Loucy (cell line): ENCODE results near the gene PIGU.

Experiments
- H2AFZ ChIP-seq: fragments of 200-600 bp; sonication (generic); 2 replicates; pipeline ENCODE4 v1.6.0; 2016; ENCODE audit warnings: antibody characterized with exemption, mild to moderate bottlenecking, low read length, moderate library complexity
- H3F3A ChIP-seq: fragments of 200-600 bp; 2 replicates; pipeline ENCODE4 v1.6.0; 2016; ENCODE audit warnings: antibody characterized with exemption, low read depth, mild to moderate bottlenecking
- H3K27me3 ChIP-seq: fragments of 200-600 bp; sonication (generic); 2 replicates; pipeline ENCODE4 v1.6.1; 2014; ENCODE audit warnings: low read length, mild to moderate bottlenecking; ENCODE audit not compliant: insufficient read depth, poor library complexity, severe bottlenecking
- H3K36me3 ChIP-seq: fragments of 200-600 bp; sonication (generic); 2 replicates; pipeline ENCODE4 v1.6.1; 2016; ENCODE audit warnings: low read length; ENCODE audit not compliant: insufficient read depth
- H3K4me1 ChIP-seq: fragments of 200-600 bp; sonication (generic); 2 replicates; pipeline ENCODE4 v1.5.1; 2014; ENCODE audit warnings: low read length, mild to moderate bottlenecking; ENCODE audit not compliant: insufficient read depth, poor library complexity, severe bottlenecking
- H3K4me2 ChIP-seq: fragments of 200-600 bp; sonication (generic); 2 replicates; pipeline ENCODE4 v1.6.0; 2014; ENCODE audit warnings: antibody characterized with exemption, low read length, low read depth, mild to moderate bottlenecking; ENCODE audit not compliant: poor library complexity, severe bottlenecking
- H3K4me3 ChIP-seq: fragments of 200-600 bp; sonication (generic); 2 replicates; pipeline ENCODE4 v1.5.1; 2014; ENCODE audit warnings: low read length, mild to moderate bottlenecking, mixed read lengths; ENCODE audit not compliant: poor library complexity, severe bottlenecking
- H3K79me2 ChIP-seq: fragments of 200-600 bp; sonication (generic); 2 replicates; pipeline ENCODE4 v1.6.1; 2014; ENCODE audit warnings: low read length; ENCODE audit not compliant: insufficient read depth
- H3K9ac ChIP-seq: fragments of 200-600 bp; sonication (generic); 2 replicates; pipeline ENCODE4 v1.6.0; 2014; ENCODE audit warnings: mild to moderate bottlenecking, low read depth, low read length, moderate library complexity; ENCODE audit not compliant: poor library complexity, severe bottlenecking
- H3K9me2 ChIP-seq: fragments of 200-600 bp; sonication (generic); replicated peaks from 2 replicates; pipeline ENCODE4 v1.6.1; 2016; ENCODE audit warnings: low read depth, low read length, mixed read lengths
- H3K9me3 ChIP-seq: fragments of 200-600 bp; sonication (generic); 2 replicates; pipeline ENCODE4 v1.6.1; 2014; ENCODE audit warnings: mild to moderate bottlenecking, antibody characterized with exemption, low read length, low read depth; ENCODE audit not compliant: insufficient read depth
- H4K20me1 ChIP-seq: fragments of 200-600 bp; sonication (generic); 2 replicates; pipeline ENCODE4 v1.6.0; 2014; ENCODE audit warnings: antibody characterized with exemption, low read length, mild to moderate bottlenecking; ENCODE audit not compliant: insufficient read depth, poor library complexity, severe bottlenecking
- EZH2phosphoT487 ChIP-seq: fragments of 200-600 bp; IDR thresholded peaks from 2 replicates; pipeline ENCODE4 v1.6.1; 2018; ENCODE audit warnings: antibody characterized with exemption, mild to moderate bottlenecking, moderate library complexity, borderline replicate concordance
- TF ChIP-seq, protein P1 (sequence below): fragments of 200-600 bp; sonication (generic); conservative IDR thresholded peaks from 2 replicates; pipeline ENCODE4 v1.5.1; 2014; ENCODE audit warnings: mild to moderate bottlenecking, antibody characterized with exemption, low read length

PIGU gene

DNA sequence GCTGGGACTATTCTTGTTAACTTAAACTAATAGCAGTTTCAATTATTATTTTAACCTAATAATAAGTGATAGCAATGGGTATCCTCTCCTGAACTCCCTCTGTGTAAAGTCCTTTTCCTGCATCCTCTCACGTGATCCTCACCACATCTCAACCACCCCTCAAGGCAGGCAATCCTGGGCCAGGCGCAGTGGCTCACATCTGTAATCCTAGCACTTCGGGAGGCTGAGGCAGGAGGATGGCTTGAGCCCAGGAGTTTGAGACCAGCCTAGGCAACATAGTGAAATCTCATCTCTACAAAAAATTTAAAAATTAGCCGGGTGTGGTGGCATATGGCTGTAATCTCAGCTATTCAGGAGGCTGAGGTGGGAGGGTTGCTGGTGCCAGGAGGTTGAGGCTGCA is 94.7 kb downstream of the PIGU start:
- peaks cover 43% of the 10 kb centered on the region; the same call in 1 of the 2 replicates for H3K36me3 ChIP-seq
- no peaks in the 10 kb centered on the region for H3F3A ChIP-seq
- TF ChIP-seq EZH2phosphoT487: no peak
- H3K9me3 ChIP-seq: no peaks in the 10 kb centered on the region
- H3K4me3 ChIP-seq: no peak overlapping the region
- no peaks in the 10 kb centered on the region for H3K9me2 ChIP-seq
- no peaks in the 10 kb centered on the region for H3K79me2 ChIP-seq
- no peak overlapping the region for H3K4me2 ChIP-seq
- H2AFZ ChIP-seq: no peak overlapping the region
- no peaks in the 10 kb centered on the region for H4K20me1 ChIP-seq
- no peak overlapping the region for H3K9ac ChIP-seq
- H3K4me1 ChIP-seq: no peaks in the 10 kb centered on the region
- no peaks in the 10 kb centered on the region for H3K27me3 ChIP-seq

DNA sequence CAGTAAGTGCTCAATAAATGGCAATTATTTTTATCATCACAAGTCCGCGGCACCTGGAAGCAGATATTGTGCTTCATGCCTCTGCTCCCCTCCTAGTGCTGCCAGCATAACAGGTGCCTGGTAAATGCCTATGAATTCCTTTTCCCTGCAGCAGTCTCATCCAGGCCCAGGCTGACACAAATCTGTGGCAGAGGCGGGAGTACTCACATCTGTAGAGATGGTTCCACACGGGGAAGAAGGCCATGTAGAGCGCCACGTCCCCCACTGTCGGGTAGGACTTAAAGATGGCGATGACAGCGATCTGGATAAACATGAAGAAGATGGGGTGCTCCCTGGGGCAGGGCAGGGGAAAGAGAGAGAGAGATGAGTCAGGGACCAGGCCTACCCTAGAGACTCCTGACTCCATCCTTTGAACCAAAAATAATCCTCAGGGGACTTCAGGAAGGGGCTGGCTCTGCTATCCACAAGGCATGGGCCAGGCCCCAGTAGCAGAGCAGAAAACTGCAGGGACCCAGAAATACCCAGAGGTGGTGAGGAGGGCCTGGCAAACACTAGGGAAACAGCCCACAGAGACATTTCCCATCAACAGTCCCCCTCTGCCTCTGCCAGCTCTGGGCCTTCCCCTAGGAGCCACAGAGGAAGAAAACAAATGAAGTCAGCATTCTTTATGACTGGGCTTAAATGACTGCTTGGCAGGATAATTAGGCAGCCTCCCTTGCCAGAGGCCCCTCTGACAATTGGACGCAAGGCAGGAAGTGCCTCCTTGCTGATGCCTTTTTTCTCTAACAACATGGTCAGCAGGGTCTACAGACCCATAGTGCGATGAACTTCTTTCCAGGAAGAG is 95.3 kb downstream of the PIGU start:
- H2AFZ ChIP-seq: no peak overlapping the region
- H3K79me2 ChIP-seq: no peaks in the 10 kb centered on the region
- H3K4me2 ChIP-seq: no peak overlapping the region
- H3K4me3 ChIP-seq: no peak overlapping the region
- peaks cover 37% of the 10 kb centered on the region; the same call in 1 of the 2 replicates for H3K36me3 ChIP-seq
- H3K9ac ChIP-seq: no peak overlapping the region
- H3F3A ChIP-seq: no peaks in the 10 kb centered on the region
- no peaks in the 10 kb centered on the region for H3K9me2 ChIP-seq
- H3K9me3 ChIP-seq: no peaks in the 10 kb centered on the region
- H3K27me3 ChIP-seq: no peaks in the 10 kb centered on the region
- H4K20me1 ChIP-seq: no peaks in the 10 kb centered on the region
- H3K4me1 ChIP-seq: no peaks in the 10 kb centered on the region
- TF ChIP-seq, protein P1, sequence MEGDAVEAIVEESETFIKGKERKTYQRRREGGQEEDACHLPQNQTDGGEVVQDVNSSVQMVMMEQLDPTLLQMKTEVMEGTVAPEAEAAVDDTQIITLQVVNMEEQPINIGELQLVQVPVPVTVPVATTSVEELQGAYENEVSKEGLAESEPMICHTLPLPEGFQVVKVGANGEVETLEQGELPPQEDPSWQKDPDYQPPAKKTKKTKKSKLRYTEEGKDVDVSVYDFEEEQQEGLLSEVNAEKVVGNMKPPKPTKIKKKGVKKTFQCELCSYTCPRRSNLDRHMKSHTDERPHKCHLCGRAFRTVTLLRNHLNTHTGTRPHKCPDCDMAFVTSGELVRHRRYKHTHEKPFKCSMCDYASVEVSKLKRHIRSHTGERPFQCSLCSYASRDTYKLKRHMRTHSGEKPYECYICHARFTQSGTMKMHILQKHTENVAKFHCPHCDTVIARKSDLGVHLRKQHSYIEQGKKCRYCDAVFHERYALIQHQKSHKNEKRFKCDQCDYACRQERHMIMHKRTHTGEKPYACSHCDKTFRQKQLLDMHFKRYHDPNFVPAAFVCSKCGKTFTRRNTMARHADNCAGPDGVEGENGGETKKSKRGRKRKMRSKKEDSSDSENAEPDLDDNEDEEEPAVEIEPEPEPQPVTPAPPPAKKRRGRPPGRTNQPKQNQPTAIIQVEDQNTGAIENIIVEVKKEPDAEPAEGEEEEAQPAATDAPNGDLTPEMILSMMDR: no peak
- no peak for TF ChIP-seq EZH2phosphoT487

DNA sequence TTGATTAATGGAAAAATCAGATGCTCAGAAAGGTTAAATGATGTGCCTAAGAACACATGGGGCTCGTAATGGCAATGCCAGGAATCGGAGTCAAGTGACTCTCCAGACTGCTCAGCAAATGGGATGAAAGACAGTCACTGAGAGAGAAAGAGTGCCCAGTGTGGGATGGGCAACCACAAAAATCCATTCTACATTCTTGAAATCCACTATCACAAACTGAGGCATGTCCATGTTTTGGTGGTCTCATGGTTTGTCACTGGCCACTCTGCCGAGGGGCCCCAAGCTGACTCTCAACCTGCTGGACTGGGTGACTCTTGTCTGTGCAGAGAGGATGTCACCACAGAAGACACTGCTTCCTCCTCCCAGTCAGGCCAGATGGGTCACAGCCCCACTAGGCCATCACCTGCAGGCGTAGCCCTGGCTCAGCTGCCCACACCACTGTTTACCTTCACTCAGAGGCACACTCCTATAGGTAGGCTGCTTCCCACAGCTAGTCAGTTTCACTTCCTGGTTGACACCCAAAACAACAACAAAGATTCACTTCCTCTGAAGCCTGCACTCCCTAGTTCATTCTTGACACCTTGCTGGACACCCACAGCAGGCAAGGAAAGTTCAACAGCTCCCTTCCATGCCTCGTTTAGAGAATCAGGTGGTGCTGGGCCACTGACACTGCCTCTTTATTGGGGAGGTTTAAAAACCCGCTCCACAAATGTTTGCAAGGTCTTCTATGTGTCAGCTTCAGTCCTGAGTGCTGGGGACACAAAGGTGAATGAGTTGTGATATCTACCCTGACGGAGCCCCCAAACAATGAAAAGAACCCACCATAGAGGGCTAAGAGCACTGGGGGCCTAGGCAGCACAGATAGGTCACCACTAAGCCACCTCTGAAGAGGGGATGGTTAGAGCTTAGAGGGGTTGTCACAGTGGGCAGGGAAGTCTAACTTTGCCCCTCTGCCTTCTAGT is 96.6 kb downstream of the PIGU start:
- Histone ChIP-seq H3K9me3 (no peaks in the 10 kb centered on the region), H4K20me1 (no peaks in the 10 kb centered on the region), H3K27me3 (no peaks in the 10 kb centered on the region), H3K9me2 (no peaks in the 10 kb centered on the region), H3K36me3 (peaks cover 33% of the 10 kb centered on the region; the same call in 1 of the 2 replicates), H3K4me2 (no peak overlapping the region), H2AFZ (no peak overlapping the region), H3K79me2 (no peaks in the 10 kb centered on the region), H3F3A (no peaks in the 10 kb centered on the region), H3K4me1 (no peaks in the 10 kb centered on the region), H3K9ac (no peak overlapping the region), H3K4me3 (no peak overlapping the region)
- TF ChIP-seq, protein P1: no peak
- no peak for TF ChIP-seq EZH2phosphoT487
